GM12874 (cell line): ENCODE data around the gene PLOD1.

Experiments used
- TF ChIP-seq, protein P1 (sequence below): IDR thresholded peaks from 2 replicates; pipeline ENCODE4 v1.5.1; 2011; ENCODE audit warnings: low read depth, mild to moderate bottlenecking, control low read depth, low read length, moderate library complexity; ENCODE audit not compliant: insufficient read depth

The PLOD1 gene

DNA sequence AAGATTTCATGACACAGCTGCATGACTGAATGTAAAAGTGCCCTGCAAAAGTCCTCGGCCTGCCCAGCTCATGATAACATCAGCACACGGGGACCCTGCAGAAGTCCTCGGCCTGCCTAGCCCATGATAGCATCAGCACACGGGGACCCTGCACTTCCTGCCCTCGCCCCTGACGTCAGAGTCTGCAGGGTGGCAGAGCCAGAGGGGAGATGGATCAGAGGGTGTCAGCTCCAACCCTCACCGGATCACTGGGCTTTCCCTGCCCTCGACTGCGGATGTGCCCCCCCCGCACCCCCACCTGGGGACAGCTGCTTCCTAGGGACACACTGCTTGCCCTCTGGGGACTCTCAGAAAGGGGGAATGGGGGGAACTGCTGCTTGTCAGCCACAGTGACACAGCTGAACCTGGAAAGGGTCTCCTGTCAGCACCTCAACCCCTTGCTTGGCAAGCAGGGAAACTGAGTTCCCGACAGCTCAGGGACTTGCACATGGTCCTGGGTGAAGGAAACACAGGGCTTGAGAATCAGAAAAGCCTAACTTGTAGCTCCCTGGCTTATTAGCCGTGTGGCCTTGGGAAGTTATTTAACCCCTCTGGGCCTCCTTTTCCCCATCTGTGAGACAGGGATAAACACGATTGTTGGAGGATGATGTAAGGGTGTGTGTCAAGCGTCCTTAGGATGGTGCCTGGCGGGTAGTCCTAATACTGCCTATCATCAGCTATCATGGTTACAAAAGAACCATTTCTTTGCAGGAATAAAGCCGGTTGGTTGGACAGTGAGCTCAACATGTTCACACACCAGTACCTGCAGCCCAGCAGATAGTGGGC is 76.4 kb downstream of the PLOD1 start:
- TF ChIP-seq, protein P1, sequence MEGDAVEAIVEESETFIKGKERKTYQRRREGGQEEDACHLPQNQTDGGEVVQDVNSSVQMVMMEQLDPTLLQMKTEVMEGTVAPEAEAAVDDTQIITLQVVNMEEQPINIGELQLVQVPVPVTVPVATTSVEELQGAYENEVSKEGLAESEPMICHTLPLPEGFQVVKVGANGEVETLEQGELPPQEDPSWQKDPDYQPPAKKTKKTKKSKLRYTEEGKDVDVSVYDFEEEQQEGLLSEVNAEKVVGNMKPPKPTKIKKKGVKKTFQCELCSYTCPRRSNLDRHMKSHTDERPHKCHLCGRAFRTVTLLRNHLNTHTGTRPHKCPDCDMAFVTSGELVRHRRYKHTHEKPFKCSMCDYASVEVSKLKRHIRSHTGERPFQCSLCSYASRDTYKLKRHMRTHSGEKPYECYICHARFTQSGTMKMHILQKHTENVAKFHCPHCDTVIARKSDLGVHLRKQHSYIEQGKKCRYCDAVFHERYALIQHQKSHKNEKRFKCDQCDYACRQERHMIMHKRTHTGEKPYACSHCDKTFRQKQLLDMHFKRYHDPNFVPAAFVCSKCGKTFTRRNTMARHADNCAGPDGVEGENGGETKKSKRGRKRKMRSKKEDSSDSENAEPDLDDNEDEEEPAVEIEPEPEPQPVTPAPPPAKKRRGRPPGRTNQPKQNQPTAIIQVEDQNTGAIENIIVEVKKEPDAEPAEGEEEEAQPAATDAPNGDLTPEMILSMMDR: no peak

DNA sequence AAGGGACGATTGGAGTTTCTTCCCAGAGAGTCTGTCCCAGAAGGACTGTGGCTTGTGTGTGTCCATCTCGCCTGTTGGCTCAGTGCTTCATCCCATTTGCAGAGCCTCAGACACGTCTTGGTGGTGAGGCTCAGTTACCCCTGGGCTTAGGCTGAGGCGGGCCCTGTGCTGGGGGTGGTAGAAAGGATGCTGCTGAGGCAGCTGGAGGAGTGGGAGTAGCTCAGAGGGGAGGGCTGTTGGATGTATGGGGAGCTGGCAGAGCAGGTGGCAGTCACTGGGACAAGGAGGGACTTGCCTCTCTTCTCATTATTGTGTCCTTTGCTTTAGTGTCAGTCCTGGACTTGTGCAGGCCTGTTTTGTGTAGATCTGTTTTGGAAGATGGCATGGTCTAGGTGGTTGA is 77.5 kb downstream of the PLOD1 start:
- TF ChIP-seq, protein P1: no peak

DNA sequence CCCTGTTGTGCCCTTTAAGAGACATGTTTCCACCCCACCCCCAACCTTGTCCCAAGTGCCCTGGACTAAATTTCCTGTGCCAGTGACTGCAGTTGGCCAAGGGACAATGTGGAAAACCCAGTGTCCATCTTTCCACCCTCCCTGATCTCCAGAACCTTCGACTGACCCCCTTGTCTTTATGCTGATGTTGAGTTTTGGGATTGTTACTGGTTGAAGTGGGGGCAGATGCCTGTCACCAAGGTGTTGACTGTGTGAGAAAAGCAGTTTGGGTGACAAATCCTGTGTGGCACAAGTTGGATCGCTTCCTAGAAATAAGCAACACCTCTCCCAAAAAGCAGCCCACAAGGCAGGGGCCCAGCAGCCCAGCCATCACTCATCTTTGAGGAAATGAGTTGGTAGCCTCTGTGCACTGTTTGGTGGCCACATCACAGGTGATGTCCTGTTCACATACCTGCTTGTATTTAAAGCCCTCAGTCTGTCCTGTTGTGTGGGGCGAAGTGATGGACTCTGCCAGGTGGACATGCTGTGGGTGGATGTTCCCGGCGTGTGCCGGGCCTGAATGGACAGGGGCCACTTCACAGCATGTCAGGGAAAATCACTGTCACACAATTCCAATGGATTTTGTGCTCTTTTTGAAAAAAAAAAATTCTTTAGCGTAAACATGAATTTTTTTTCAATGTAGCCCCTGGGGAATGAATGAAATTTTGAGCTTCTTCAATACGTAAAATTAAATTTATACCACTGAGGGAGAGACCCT is 78.2 kb downstream of the PLOD1 start:
- TF ChIP-seq, protein P1: no peak

GRCh38 chr1:12014141-12014991 is 79.8 kb downstream of the PLOD1 start:
- TF ChIP-seq, protein P1: no peak

DNA sequence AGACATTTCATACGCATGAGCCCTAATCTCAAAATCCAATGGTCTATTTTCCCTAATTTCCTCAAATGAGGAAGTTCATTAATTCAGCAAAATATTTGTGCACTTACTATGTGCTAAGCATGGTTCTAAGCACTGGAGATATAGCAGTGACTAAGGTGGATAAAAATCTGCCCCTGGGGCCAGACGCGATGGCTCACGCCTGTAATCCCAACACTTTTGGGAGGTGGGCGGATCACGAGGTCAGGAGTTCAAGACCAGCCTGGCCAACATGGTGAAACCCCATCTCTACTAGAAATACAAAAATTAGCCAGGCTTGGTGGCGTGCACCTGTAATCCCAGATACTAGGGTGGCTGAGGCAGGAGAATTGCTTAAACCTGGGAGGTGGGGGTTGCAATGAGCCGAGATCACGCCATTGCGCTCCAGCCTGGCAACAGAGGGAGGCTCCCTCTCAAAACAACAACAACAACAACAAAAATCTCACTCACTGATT is 80.5 kb downstream of the PLOD1 start:
- TF ChIP-seq, protein P1: no peak

DNA sequence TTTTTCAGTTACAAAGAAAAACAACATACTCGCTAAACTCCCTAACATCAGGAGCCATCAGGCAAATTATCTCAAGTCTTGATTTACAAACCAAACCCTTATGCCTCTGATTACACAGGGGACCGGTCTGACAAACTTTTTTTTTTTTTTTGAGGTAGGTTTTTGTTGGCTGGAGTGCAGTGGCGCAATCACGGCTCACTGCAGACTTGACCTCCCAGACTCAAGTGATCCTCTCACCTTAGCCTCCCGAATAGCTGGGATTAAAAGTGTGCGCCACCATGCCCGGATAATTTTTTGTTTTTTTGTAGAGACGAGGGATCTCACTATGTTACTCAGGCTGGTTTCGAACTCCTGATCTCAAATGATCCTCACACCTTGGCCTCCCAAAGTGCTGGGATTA is 81.0 kb downstream of the PLOD1 start:
- TF ChIP-seq, protein P1: no peak
